ENCODE data around the gene VAPB. TPM values are rescaled to one million over a fixed set of nuclear protein-coding genes. Genes with fewer than 3 reads are reported as not detected.
A peak's percentile ranks its signal among the peaks of the same experiment; 100 is the strongest.

Gene VAPB
- total RNA-seq, 1 experiment from 2014 or later, result 34.7 TPM

DNA sequence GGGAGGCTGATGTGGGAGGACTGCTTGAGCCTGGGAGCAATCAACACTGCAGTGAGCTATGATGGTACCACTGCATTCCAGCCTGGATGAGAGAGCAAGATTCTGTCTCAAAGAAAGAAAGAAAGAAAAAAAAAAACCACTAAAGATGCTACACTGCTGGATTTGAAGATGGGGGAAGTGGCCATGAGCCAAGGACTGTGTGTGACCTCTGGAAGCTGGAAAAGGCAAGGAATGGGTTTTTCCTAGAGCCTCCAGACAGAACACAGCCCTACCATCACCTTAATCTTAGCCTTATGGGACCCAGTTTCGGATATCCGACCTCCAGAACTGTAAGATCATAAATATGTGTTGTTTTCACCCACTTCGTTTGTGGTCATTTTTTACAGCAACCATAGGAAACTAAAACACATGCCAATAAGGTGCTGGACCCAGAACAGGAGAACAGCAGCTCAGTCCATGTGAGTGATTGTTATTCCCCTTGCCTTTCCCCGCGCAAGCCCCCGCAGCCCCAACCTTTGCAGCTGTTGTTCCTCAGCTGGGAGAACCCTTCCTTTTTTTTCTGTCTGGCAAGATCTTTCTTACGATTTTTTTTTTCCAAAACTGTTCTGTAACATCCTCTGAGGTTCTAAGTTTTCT lies 11.1 kb upstream of the VAPB start:
- no peak for DNase-seq (ENCODE audit: low read depth)

DNA sequence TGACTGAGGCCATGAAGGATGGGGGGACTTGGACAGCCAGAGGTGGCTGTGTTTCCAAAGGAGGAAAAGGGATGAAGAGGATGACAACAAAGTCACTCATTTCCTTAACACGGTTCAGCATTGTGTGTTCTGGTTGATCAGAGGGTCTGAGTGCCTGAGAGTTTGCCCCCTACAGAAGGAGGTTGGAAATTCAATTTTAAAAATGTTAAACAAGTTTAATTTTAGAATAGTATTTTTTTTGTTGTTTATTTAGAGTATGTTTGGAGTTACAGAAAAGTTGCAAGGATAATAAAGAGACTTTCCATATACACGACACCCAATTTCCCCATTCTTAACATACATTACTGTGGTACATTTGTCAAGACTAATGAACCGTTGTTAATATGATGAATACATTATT lies 10.3 kb upstream of the VAPB start:
- no peak for DNase-seq (ENCODE audit: low read depth)

DNA sequence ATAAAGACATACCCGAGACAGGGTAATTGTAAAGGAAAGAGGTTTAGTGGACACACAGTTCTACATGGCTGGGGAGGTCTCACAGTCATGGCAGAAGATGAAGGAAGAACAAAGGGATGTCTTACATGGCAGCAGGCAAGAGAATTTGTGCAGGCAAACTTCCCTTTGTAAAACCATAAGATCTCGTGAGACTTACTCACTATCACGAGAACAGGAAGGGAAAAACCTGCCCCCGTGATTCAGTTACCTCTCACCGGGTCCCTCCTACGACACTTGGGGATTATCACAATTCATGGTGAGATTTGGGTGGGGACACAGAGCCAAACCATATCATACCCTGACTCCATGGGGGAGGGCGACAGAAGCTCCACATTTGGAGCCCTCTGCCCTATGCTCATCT lies 7.4 kb upstream of the VAPB start:
- DNase-seq (ENCODE audit: low read depth), result no peak

DNA sequence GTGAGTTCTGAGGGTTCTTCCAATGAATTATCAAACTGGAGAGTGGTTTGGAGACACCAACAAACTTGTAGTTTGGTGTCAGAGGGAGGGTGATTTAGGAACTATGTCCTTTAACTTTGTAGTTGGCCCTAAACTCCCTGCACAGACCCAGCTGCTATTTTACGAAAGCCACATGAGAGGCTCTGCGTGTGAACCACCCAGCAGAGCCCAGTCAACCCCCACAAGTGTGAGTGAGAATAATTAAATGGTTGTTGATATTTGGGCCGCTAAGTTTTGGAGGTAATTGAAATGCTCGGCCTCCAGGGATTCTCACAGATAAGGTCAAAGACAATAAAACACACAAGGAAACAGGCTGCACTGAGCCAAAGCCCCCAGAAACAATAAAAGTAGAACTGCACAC lies 6.9 kb upstream of the VAPB start:
- DNase-seq (ENCODE audit: low read depth), result no peak

DNA sequence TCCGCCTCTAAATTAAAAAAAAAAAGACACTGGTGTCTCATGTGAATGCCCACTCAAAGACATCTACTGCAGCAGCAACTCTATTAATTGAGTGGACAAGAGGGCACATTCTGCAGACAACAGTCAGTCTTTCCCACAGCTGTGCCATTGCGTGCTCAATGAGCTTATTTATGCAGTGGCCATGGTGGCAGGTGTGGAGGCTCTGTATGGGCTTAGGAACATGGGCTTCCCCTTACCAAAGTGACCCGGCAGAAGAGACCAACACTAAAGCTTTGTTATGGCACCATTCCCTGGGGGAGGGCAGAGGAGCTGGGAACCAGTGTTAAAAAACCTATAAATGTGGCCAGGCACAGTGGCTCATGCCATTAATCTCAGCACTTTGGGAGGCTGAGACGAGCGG lies 4.2 kb upstream of the VAPB start:
- DNase-seq (ENCODE audit: low read depth), result no peak

DNA sequence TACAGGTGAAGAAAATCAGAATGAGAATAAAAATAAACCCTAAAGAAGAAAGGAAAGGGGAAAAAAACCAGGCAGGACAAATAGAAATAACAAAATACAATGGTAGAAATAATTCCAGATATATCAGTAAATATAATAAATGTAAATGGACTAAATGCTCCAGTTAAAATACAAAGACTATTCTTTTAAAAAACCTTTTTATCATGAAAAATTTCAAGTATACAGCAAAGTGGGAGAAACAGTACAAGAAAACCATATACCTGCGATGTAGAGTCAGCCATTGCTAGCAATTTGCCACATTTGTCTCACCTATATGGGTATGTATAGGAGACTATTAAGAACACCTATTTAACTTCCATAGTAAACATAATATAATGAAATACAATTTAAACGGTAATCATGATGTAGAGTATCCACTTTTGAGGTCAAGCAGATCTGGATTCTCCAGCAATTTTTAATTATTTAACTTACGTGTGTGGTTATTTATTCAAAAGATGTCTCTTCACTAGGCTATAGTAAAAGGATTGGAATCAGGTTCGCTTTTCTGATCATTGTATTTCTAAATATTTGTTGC lies 914 bp upstream of the VAPB start:
- no peak for DNase-seq (ENCODE audit: low read depth)

DNA sequence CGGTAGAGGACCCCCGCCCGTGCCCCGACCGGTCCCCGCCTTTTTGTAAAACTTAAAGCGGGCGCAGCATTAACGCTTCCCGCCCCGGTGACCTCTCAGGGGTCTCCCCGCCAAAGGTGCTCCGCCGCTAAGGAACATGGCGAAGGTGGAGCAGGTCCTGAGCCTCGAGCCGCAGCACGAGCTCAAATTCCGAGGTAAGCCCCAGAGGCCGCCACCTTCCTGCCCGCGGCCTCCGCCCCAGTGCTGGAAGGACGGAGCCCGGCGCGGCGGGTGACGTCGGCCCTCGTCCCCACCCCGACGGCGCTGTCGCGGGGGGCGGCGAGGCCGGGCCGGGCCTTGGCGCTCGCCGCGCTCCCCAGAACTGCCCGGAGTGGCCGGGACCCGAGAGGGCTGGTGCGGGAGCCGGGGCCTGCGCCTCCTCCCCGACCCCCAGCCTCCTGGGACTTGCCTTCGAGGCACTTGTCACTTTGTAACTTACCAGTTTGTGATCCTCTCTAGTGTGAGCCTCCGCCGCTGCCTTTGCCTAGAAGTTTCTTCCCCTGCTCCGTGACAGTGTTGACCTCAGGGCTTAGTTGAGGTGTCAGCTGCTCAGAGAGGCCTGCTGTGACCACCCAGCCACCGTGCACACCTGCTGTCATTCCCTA lies 417 bp downstream of the VAPB start:
- DNase-seq (ENCODE audit: low read depth), result peak; percentile 56

DNA sequence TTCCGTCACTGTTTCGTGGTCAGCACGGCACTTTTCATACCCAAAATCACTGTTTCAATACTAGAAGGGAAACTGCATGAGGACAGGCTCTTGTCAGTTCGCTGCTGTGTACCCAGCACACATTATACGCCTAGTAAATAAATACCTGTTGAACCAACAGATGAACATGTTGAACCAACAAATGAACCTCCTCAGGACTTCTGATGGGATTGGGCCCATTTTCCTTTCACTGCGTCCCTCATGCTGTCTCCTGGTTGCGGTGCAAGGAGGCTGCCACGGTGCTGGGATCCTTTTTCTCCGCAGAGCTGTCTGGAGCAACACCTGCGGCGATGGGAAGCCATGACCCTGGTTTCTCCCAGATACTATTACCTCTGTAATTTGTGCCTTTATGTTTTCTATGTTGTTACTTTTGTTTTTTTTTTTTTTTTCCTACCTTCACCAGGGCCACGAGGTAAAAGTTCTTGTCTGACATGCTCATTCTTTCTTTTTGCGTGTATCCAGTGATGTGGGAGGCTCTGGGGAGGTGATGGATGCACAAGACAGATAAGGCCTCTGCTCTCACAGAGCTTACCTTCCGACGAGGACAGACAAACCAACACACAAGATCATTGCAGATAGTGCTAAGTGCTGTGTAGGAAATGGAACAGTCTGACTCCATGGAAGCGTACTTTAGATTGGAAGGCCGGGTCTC lies 1.1 kb downstream of the VAPB start:
- no peak for DNase-seq (ENCODE audit: low read depth)

DNA sequence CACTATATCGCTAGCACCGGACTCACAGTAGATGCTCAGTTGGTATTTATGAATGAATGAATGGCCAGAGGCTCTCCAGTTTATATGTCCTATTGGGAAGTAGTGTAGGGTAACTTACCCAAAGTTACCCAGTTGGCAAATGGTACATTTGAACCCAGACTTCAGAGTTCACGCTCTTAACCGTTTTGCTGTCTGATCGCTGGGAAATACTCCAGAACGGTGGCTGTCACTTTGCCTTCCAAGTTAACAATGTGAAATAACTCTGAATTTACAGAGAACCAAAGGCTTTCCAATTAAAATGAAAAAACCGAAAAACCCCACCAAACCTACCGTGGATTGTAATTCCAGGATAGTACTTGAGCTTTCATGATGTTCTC lies 1.6 kb downstream of the VAPB start:
- no peak for DNase-seq (ENCODE audit: low read depth)

DNA sequence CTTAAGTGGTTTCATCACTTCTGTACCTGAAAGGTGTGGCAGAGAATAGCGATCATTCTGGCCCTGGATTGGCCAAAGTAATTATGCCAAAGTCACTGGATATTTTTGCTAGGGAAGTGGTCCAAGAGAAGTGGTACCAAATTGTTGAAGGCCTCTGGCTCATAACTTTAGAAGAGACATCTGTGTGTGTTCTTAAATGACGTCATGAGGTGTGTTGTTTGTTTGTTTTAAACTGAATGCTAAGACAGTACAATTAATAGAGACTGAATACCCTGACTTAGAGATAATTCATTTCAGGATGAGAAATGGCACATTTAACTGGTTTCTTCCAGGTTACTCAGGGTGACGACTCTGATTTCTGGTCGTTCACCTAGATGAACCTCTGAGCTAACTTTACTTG lies 3.3 kb downstream of the VAPB start:
- no peak for DNase-seq (ENCODE audit: low read depth)

DNA sequence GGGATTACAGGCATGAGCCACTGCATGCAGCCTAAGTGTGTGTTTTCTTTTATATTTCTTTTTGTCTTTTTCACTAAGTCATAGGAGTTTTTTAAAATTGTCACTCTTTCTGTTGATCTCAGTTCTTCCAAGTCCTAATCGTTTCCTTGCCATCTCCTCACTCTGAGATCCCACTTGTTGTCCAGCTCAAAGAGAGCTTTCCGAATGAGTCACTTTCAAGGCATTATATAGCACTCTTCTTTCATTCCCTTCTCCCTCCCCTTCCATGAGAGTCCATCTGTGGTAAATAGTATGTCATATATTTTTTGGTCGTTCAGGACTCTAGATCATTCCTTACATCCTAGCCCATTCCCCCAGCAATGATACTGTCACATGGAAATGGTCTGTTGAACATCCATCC lies 4.3 kb downstream of the VAPB start:
- peak; percentile 23 for DNase-seq (ENCODE audit: low read depth)

DNA sequence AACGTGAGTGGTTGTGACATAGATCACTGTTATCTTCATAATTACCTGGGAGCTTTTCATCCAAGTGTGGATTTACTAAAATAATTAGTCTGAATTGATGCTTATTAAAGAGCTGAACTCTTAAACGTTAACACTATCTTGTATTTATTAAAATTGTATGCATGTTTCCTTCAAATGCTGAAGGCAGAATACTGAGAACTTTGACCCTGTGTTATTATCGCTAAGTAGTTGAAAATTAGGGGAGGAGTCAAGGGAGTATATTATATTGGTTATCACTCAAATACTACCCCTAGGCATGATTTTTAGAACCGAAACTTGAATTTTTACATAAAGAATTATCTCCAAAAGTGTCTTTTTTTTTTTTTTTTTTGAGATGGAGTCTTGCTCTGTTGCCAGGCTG lies 5.8 kb downstream of the VAPB start:
- DNase-seq (ENCODE audit: low read depth), result no peak

DNA sequence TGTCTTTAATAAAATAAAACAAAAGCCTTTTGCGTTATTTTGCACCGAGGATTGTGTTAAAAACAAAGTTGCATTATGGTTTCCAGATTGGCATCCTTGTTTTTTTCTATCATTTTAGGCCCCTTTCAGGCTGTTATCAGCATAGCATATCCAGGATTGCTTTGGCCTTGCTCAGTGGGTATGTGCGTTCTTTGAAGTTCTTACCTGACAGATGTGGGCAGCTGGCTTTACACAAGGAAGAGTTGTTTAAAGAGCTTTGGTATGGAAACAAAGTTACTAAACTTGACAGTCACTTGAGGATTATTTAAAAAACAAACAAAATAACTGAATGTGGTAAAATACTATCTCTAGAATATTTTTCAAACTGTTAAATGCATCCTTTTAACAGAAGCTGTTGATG lies 6.6 kb downstream of the VAPB start:
- DNase-seq (ENCODE audit: low read depth), result no peak

DNA sequence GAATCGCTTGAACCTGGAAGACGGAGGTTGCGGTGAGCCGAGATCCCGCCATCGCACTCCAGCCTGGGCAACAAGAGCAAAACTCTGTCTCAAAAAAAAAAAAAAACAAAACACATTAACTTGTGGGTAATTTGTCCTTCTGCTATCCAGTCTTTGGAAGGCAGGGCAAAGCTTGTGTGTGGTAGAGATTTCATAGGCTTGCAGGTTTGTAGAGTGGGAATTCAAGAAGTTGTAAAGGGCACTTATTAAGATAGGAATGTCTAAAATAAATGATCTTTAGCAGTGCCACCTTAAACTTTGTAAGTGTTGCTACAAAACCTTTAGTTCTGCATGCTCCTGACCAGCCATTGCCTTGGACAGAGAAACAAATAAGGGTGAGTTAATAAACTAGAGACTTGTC lies 8.4 kb downstream of the VAPB start:
- DNase-seq (ENCODE audit: low read depth), result no peak

DNA sequence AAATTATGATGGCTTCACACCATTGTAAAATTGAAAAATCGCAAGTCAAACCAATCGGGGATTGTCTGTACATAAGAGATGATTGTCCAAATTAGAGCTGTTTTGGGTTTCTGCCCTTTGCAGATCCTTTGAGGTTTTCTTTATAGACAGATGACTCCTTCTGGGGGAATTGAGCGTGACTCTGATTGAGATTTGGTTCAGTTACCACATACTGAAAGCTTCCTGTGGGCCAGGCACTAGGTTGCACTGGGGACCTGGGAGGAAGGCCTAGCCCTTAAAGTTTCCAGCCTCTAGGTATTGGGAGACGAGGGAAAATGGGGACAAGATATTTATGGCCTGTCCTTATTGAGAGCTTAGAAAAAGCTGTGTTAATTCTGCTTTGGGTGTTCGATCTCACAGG lies 9.2 kb downstream of the VAPB start:
- DNase-seq (ENCODE audit: low read depth), result no peak

DNA sequence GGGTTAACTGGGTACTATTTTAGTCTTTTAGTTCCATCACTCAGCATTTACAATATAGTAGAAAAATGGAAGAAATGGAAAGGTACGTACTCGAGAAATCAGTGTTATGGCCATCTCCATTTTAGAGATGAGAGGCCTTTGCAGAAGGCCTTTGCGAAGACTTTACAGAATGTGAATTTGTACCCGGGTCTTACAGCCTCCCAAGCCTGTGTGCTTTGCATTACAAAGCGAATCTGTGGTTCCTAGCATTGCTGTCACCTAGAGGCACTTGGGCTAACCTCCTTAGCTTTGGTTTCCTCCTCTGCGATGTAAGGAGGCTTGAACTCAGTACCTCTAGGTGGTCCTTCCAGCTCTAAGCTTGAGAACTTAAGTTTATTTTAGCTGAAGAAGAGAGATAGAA lies 10.9 kb downstream of the VAPB start:
- no peak for DNase-seq (ENCODE audit: low read depth)

DNA sequence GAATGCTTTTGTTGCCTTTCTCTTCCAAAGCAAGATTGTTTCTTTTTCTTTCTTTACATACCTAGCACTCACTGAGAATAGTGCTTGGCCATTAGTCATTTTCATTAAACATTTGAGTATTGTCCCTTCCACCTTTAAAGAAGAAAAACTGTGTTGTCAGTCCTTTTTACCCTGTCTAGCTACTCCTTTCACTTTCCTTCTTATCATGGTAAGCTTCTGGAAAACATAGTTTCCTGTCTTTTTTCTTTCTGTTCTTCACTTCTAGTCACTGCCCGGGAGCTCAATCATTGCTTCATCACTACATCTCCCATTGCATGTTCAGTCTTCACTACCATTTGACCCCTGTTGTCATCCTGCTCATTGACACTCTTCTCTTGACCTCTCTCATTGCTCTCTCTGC lies 12.1 kb downstream of the VAPB start:
- DNase-seq (ENCODE audit: low read depth), result no peak

DNA sequence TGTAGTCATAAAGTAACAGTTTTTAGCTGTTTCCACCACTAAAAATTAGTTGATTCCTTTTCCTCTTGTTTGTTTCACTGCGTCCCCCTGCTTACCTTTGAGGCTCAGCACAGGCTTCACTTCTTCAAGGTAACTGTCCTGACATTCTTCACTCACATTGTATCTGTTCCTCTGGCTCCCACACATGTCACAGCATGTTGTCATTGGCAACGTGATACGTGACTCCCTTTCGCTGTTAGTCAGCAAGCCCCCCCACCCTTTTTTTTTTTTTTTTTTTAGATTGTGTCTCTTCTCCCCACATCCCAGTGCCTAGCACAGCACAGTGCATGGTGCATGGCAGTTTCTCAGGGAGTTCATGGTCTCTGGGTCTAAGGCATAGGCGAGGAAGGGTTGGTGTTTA lies 13.3 kb downstream of the VAPB start:
- DNase-seq (ENCODE audit: low read depth), result no peak

DNA sequence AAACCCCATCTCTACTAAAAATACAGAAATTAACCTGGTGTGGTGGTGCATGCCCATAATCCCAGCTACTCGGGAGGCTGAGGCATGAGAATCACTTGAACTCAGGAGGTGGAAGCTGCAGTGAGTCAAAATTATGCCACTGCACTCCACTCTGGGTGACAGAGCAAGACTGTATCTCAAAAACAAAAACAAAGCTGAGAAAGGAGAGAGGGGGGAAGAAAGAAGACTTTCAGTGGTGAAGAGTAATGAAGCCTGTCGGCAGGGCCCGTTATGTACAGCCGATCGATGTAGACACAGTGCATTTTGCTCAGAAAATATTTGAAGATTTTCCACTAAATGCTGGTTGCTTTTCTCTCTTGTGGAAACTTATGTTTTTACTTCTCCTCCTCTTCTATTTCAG lies 13.8 kb downstream of the VAPB start:
- no peak for DNase-seq (ENCODE audit: low read depth)

DNA sequence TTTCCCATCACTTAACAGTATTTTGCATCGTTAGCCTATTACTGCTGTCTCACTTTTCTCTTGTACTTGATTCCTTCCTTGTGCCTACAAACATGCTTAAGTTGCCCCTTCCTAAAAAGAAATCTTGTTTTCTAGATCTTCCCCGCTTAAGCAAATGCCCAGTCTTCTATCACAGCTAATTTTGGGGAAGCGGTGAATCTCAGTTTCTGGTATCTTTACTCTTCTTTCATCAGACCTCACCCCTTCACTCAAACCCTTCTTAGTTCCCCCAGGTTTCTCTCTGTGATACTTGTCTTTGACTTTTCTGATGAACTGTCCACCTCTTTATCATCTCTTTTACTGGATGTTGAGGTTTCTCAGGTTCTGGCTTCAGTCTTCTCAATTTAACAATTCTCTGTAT lies 14.2 kb downstream of the VAPB start:
- no peak for DNase-seq (ENCODE audit: low read depth)

DNA sequence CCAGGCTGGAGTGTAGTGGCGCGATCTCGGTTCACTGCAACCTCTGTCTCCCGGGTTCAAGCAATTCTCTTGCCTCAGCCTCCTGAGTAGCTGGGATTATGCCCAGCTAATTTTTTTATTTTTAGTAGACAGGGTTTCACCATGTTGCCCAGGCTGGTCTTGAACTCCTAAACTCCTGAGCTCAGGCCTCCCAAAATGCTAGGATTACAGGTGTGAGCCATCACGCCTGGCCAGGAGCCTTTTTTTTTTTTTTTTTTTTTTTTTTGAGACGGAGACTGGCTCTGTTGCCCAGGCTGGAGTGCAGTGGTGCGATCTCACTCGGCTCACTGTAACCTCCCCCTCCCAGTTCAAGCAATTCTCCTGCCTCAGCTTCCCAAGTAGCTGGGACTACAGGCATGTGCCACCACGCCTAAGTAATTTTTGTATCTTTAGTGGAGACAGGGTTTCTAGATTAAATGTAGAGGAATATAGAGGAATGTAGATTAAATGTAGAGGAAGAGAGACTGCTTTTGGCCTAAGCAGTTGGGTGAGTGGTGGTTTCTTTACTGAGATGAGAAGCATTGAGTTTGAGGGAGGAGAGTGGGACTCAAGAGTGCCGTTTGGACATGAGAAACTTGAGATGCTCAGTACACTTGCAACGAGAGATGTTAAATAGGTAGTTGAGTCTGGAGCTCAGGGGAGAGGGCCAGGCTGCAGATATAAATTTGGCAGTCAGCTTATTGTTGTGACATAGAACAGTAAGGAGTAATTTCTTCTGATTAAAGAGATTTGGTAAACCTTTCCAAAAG lies 16.7 kb downstream of the VAPB start:
- DNase-seq (ENCODE audit: low read depth), result no peak

DNA sequence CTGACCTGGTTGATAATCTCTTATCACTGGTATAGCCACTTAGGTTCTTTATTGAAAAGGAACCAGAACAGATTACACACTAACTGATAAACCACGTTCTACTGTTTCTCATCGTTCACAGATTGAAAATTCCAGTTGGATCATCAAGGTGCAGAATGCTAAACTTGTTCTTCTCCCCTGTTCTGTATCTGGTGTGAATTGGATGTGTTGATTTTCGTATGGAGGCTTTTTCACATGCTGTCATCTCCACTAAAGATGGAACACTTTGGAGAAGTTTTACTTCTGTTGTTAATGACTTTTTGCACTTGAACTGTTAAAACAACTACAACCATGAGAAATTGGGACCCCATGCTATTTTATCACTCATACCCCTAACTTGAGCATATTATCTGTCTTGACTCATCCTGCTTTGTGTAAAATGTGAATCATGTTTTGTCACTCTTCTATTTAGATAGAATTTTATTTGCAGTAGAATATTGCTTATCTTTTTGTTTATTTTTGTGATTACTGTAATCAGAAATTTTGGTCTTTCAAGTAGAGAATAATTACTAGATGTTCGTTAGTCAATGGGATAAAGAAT lies 17.5 kb downstream of the VAPB start:
- DNase-seq (ENCODE audit: low read depth), result no peak

Measured in M059J (cell line).